ENCODE measurements around the gene ING5. TPM values are rescaled to one million over a fixed set of nuclear protein-coding genes. Genes with fewer than 3 reads are reported as not detected.

The ING5 gene
- total RNA-seq, 2 experiments from 2014 or later: 37.1 to 45.5 TPM

DNA sequence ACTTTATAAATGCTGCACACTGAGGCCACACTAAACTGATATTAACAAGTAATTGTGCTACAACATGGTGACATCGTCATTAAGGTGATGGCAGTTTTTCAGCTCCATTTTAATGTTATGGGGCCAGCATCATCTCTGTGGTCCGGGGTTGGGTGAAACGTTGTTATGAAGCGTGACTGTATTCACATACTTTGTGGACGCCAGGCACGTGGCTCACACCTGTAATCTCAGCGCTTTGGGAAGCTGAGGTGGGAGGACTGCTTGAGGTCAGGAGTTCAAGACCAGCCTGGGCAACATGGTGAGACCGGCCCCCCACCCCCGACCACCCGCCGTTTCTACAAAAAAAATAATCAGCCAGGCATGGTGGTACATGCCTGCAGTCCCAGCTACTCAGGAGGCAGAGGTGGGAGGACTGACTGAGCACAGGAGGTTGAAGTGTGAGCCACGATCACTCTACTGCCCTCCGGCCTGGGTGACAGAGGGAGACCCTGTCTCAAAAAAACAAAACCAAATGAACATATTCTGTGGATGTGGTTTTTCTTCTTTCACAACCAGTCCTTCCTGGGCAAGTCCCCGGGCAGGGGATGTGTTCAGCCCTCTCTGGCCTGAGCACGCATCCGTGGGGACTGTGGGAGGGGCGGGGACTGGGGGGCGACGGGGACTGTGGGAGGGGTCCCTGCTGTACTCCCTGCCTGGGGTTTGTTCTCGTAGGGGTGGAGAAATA is 61.9 kb downstream of the ING5 start:
- H3K27ac Mint-ChIP-seq: no peak overlapping the region
- H3K4me1 Mint-ChIP-seq: peaks cover 4% of the 10 kb centered on the region
- H3K27me3 Mint-ChIP-seq: no peaks in the 10 kb centered on the region
- no peak overlapping the region for H3K4me3 Mint-ChIP-seq
- H3K36me3 Mint-ChIP-seq: peaks cover 16% of the 10 kb centered on the region
- DNase-seq: no peak
- H3K9me3 Mint-ChIP-seq: peaks cover 6% of the 10 kb centered on the region

GRCh38 chr2:241764275-241765241 is 62.7 kb downstream of the ING5 start:
- DNase-seq: no peak
- Mint-ChIP-seq H3K4me3 (no peak overlapping the region), H3K27me3 (no peaks in the 10 kb centered on the region), H3K4me1 (peaks cover 4% of the 10 kb centered on the region), H3K36me3 (peaks cover 10% of the 10 kb centered on the region), H3K9me3 (peaks cover 6% of the 10 kb centered on the region), H3K27ac (no peak overlapping the region)

- Mint-ChIP-seq H3K27me3 (no peaks in the 10 kb centered on the region), H3K27ac (no peak overlapping the region), H3K4me1 (peaks cover 10% of the 10 kb centered on the region), H3K4me3 (no peak overlapping the region), H3K36me3 (no peaks in the 10 kb centered on the region), H3K9me3 (no peaks in the 10 kb centered on the region)
- no peak for DNase-seq
These were observed 65.8 kb downstream of the ING5 start for GRCh38 chr2:241767464-241768250.

- Mint-ChIP-seq H3K9me3 (no peaks in the 10 kb centered on the region), H3K27ac (no peak overlapping the region)
These were observed 66.4 kb downstream of the ING5 start for GRCh38 chr2:241768251-241768711.

GRCh38 chr2:241768850-241769249 is 67.0 kb downstream of the ING5 start:
- no peak overlapping the region for H3K4me3 Mint-ChIP-seq
- H3K27me3 Mint-ChIP-seq: no peaks in the 10 kb centered on the region
- no peak overlapping the region for H3K27ac Mint-ChIP-seq
- no peaks in the 10 kb centered on the region for H3K36me3 Mint-ChIP-seq
- peaks cover 13% of the 10 kb centered on the region for H3K4me1 Mint-ChIP-seq
- no peaks in the 10 kb centered on the region for H3K9me3 Mint-ChIP-seq
- no peak for DNase-seq

More at GRCh38 chr2:241768251-241768711, 66.4 kb downstream of the ING5 start:
- no peak for DNase-seq
- Mint-ChIP-seq H3K27me3 (no peaks in the 10 kb centered on the region), H3K4me3 (no peak overlapping the region), H3K36me3 (no peaks in the 10 kb centered on the region), H3K4me1 (peaks cover 13% of the 10 kb centered on the region)

- Mint-ChIP-seq H3K27ac (no peak overlapping the region), H3K4me1 (peaks cover 13% of the 10 kb centered on the region), H3K27me3 (no peaks in the 10 kb centered on the region), H3K36me3 (no peaks in the 10 kb centered on the region), H3K4me3 (no peak overlapping the region), H3K9me3 (no peaks in the 10 kb centered on the region)
- no peak for DNase-seq
These were observed 68.0 kb downstream of the ING5 start for GRCh38 chr2:241769819-241770184.

GRCh38 chr2:241770185-241770935 is 68.5 kb downstream of the ING5 start:
- Mint-ChIP-seq H3K4me1 (peaks cover 13% of the 10 kb centered on the region), H3K9me3 (no peaks in the 10 kb centered on the region), H3K36me3 (no peaks in the 10 kb centered on the region), H3K27ac (no peak overlapping the region), H3K27me3 (no peaks in the 10 kb centered on the region), H3K4me3 (no peak overlapping the region)
- no peak for DNase-seq

GRCh38 chr2:241770936-241771285 is 69.1 kb downstream of the ING5 start:
- H3K36me3 Mint-ChIP-seq: no peaks in the 10 kb centered on the region
- H3K27me3 Mint-ChIP-seq: no peaks in the 10 kb centered on the region
- H3K4me1 Mint-ChIP-seq: peaks cover 13% of the 10 kb centered on the region
- H3K4me3 Mint-ChIP-seq: no peak overlapping the region
- H3K27ac Mint-ChIP-seq: no peak overlapping the region
- no peaks in the 10 kb centered on the region for H3K9me3 Mint-ChIP-seq
- DNase-seq: no peak

- Mint-ChIP-seq H3K36me3 (no peaks in the 10 kb centered on the region), H3K4me3 (peak overlapping the region; percentile 51), H3K27me3 (no peaks in the 10 kb centered on the region), H3K27ac (peak overlapping the region; percentile 91), H3K9me3 (no peaks in the 10 kb centered on the region), H3K4me1 (peaks cover 13% of the 10 kb centered on the region)
- no peak for DNase-seq
These were observed 69.6 kb downstream of the ING5 start for GRCh38 chr2:241771286-241772062.

DNA sequence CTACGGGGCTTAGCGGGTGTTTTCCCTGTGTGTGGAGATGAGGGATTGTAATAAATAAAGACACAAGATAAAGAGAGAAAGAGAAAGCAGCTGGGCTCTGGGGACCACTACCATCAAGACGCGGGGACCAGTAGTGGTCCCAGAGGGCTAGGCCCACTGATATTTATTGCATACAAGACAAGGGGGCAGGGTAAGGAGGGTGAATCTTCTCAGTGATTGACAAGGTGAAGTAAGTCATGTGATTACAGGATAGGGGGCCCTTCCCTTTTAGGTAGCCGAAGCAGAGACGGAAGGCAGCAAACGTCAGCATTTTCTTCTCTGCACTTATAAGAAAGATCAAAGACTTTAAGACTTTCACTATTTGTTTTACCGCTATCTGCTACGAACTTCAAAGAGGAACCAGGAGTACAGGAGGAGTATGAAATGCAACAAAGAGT is 70.2 kb downstream of the ING5 start:
- Mint-ChIP-seq H3K36me3 (no peaks in the 10 kb centered on the region), H3K27me3 (no peaks in the 10 kb centered on the region), H3K27ac (peak overlapping the region; percentile 91), H3K9me3 (no peaks in the 10 kb centered on the region), H3K4me1 (peaks cover 13% of the 10 kb centered on the region), H3K4me3 (peak overlapping the region; percentile 51)
- DNase-seq: peak; percentile 37

GRCh38 chr2:241773511-241774418 is 71.9 kb downstream of the ING5 start:
- DNase-seq: no peak
- H3K4me3 Mint-ChIP-seq: no peak overlapping the region
- H3K4me1 Mint-ChIP-seq: peaks cover 13% of the 10 kb centered on the region
- H3K27ac Mint-ChIP-seq: no peak overlapping the region
- no peaks in the 10 kb centered on the region for H3K27me3 Mint-ChIP-seq
- no peaks in the 10 kb centered on the region for H3K9me3 Mint-ChIP-seq
- H3K36me3 Mint-ChIP-seq: no peaks in the 10 kb centered on the region

GRCh38 chr2:241774419-241775222 is 72.8 kb downstream of the ING5 start:
- Mint-ChIP-seq H3K9me3 (no peaks in the 10 kb centered on the region), H3K36me3 (no peaks in the 10 kb centered on the region), H3K4me1 (peaks cover 13% of the 10 kb centered on the region), H3K27me3 (no peaks in the 10 kb centered on the region), H3K27ac (no peak overlapping the region), H3K4me3 (no peak overlapping the region)
- DNase-seq: no peak

Measured in activated naive CD8-positive, alpha-beta T cell treated with anti-CD3 and anti-CD28 coated beads for 36 hours (primary cell).